Measurements from ENCODE around the gene CDH13.

DNA sequence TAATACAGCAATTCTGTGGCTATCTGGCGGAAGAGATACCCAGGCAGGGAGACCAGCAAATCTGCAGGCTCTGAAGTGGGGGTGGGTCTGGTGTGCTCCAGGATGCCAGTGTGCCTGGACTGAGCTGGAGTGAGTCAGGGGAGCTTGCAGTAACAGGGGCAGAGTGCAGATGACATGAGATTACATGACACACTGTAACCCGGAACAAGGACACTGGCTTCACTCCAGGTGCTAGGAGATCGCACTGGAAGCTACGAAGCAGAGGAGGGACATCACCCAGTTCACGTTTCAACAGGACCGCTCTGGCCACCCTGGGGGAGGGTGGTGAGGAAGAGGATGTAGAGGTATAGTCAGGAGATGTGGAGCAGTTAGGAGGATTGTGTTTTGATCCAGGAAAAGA, 475.6 kb downstream of the CDH13 start:
- no peak for TF ChIP-seq CTCF (conservative IDR thresholded peaks at IDR 0.05; ENCODE audit: low read length)
- no peak for TF ChIP-seq EZH2phosphoT487 (IDR thresholded peaks at IDR 0.05; ENCODE audit: borderline replicate concordance, low read depth, low read length)

All from OCI-LY7 (cell line).